Stimulated activated CD4-positive, alpha-beta T cell treated with anti-CD3 and anti-CD28 coated beads, Interleukin-1b, Interleukin-23, amount 100 ng/mL, for 4 hours (primary cell): ENCODE data around the gene EIF4G3.
"Not testable (repeated sequence)": the region's sequence is repeated elsewhere in the genome, so short reads cannot be mapped to it uniquely, and the experiment has no call there.

Source experiments
- DNase-seq, 2 donors: peaks; one replicate each; pipeline ENCODE4 v3.0.0-alpha.2; 2020; ENCODE audit warnings: low read depth in 2 of 2

Gene EIF4G3

DNA sequence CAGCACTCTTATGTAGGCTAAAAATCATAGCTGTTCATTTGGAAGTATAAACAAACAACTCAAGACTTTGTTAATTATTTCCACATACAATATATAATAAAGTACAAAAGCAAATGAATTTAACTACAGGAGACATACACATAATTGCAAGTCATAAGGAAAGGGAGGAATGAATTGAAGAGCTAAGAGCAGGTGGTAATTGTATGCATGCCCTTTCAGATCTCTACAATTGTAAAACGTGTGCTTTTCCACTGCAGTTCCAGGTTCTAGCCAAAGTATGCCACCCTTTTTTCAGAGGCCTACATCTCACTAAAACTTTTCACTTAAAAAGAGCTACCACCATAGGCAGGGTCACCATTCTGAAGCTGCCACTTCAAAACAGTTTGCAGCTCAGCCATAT, 346.8 kb downstream of the EIF4G3 start:
- no peak for DNase-seq

DNA sequence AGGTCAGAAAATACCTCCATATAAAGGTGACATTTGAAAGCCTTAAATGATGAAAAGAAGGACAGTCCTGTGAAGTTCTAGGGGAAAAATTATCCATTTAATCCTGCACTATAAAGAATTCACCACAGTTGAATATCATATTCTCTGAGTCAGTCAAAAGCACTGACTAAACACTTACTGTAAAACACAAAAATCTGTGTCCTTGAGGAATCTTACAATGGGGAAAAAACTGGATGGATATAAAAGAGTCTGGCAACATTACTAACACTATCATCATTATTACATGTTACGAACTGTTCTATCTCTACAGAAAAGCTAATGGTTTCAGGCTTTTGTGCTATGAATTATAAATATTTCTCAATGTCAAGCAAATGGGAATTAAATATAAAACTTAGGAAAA, 347.2 kb downstream of the EIF4G3 start:
- no peak for DNase-seq

DNA sequence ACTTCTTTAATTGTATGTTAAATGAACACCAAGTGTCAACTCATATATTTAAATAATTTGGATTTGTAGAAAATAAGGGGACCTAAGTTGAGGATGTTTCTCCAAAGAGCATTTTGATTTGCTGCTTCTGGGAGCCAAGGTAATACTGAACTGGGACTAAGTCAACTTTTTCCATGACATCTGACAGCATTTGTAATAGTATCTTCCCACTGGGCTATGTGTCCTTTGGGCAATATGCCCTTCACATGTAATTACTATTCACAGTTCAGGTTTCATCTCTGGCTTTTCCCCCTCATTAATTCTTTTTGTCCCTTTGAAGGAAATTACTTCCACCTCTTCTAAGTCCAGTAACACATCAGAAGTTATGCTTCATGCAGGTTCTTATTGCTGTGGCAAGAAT, 352.9 kb downstream of the EIF4G3 start:
- DNase-seq = no peak

DNA sequence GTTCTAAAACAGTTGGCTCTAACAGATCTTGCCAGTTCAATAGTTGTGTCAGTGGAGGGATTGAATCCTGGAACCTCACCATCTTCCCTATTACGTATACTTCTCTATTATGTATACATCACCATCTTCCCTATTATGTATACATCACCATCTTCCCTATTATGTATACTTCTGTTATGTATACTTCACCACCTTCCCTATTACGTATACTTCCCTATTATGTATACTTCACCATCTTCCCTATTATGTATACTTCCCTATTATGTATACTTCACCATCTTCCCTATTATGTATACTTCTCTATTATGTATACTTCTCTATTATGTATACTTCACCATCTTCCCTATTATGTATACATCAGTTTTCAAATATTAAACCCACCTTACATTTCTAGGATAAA, 355.2 kb downstream of the EIF4G3 start:
- no peak for DNase-seq

DNA sequence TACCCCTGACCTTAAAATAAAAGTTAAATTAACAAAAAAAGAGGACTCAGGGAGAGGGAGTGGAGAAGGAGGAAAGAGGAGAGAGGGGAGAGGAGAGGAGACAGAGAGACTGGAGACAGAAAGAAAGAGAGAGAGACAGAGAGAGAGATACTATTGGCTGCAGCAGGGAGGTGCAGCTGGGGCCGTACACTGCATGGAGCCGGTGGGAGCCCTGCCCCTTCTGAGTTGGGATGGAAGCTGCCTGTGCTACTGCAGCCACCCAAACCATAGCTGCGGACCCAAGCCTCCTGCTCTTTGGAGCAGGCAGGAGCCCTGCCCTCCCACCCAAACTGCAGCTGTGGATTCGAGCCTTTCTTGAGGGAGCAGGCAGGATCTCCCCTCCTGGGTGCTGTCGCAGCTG, 356.9 kb downstream of the EIF4G3 start:
- DNase-seq = no peak

DNA sequence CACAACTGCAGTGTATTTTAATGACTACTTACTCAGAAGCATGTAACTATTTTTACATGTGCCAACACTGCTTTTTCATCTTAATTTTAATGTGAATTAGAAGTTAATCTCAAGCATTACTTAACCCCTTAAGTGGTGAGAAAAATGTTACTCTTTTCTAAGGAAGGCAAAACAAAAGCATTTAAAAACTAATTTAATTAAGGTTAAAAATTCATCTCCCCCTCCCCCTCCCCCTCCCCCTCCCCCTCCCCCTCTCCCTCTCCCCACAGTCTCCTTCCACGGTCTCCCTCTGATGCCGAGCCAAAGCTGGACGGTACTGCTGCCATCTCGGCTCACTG, 362.2 kb downstream of the EIF4G3 start:
- no peak for DNase-seq

DNA sequence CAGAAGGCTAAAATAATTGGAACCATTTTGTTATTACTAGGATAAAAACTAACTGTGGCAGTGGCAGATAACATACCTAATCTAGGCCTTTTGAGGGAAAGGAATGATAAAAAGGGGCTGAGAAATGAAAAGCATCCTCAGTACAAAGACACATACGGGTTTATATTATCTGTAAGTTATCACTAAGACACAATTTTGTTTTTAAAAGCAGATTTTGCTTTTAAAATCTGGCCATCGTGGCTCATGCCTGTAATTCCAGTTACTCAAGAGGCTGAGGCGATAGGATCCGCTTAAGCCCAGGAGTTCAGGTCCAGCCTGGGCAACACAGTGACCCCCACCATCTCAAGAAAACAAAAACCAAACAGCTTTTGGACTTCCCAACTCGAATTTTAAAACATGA, 364.8 kb downstream of the EIF4G3 start:
- no peak for DNase-seq

DNA sequence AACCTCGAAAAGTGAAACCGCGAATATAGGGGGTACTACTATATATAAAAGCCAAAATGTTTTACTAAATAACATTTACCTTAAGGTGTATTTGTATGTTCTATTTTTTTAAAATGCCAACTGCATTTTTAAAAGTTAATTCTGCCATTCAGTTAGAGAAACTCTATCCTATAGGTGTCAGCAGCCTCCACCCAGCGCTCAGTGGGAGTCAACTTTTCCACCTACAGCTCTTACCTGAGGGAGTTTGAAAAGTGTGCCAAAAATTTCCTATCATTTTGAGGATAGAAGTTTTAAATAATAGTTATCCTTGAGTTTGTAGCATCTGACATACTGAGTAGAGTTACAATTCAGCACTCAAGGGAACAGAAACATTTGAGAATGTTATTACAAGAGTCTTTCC, 383.5 kb downstream of the EIF4G3 start:
- no peak for DNase-seq

DNA sequence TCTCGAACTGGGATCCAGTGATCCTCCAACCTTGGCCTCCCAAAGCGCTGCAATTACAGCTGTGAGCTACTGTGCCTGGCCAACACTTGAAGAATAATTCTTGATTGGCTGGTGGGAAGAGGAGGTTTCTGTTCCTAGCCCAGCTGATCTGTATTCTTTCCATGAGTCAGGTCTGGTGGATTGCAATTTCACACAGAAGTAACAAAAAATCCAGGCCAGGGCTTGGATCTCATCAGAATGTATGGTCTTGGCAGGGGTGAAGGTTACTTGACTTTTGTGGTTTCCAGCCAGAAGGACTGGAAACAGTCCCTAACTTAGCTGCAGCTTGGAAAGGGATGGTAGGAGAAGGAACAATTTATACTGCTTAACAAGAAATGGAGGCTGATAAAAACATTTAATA, 384.5 kb downstream of the EIF4G3 start:
- DNase-seq = no peak

DNA sequence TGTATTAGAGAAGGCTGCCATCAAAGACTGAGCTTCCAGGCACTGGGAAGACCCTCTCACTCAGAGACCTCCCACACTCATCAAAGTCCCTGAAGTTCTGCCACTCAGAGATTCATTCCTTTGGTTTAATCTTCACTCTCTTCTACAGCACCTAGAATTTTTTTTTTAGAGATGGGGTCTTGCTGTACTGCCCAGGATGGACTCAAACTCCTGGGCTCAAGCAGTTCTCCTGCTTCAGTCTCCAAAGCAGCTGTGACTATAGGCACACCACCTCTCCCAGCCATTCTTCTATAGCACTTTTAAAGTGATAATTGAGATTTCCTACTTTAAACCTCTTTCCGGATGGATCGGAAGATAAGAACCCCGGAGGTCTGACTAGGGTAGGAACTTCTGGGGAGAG, 385.9 kb downstream of the EIF4G3 start:
- no peak for DNase-seq

DNA sequence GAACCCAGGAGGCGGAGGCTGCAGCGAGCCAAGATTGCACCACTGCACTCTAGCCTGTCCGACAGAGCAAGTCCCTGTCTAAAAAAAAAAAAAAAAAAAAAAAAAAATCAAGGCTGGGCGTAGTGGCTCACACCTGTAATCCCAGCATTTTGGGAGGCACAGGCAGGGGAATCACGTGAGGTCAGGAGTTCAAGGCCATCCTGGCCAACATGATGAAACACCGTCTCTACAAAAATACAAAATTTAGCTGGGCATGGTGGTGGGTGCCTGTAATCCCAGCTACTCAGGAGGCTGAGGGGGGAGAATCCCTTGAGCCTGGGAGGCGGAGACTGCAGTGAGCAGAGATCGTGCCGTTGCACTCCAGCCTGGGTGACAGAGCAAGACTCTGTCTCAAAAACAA, 387.1 kb downstream of the EIF4G3 start:
- not testable (repeated sequence) for DNase-seq

DNA sequence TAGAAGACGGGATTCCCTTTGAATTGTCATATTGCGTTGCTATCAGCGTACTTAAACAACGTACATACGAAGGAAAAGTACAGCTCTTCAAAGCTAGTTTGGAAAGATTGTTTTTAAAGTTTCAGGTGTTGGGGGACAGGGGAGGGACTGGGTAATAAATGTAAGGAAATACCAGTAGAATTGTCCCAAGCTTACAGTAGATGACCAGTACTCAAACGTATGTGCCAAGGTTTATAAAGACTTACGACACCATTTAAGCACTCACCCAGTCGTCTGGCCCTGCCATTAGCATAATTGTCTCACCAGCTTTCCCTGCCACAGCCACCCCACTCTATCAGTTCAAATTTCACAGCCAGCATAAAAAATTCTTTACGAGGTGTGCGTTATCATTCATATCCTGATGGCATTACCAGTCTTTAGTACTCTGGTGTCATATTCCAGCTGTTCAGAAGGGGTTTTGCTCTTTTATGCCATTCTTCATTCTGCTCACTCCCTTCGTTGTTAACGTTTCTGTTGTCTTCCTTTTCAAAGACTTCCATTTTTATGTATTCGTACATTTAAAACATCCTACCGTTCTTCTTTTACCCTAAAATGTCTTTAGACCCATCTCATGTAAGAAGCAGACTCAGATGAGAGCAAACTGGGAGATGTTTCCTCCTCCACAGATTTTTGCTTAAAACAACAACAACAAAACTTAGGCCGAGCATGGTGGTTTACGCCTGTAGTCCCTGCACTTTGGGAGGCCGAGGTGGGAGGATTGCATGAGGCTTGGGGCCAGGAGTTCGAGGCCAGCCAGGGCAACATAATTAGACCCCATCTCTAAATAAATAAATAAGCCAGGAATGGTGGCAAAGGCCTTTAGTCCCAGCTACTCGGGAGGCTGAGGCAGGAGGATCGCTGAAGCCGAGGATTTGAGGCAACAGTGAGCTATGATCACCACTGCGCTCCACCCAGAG, 388.6 kb downstream of the EIF4G3 start:
- no peak for DNase-seq

DNA sequence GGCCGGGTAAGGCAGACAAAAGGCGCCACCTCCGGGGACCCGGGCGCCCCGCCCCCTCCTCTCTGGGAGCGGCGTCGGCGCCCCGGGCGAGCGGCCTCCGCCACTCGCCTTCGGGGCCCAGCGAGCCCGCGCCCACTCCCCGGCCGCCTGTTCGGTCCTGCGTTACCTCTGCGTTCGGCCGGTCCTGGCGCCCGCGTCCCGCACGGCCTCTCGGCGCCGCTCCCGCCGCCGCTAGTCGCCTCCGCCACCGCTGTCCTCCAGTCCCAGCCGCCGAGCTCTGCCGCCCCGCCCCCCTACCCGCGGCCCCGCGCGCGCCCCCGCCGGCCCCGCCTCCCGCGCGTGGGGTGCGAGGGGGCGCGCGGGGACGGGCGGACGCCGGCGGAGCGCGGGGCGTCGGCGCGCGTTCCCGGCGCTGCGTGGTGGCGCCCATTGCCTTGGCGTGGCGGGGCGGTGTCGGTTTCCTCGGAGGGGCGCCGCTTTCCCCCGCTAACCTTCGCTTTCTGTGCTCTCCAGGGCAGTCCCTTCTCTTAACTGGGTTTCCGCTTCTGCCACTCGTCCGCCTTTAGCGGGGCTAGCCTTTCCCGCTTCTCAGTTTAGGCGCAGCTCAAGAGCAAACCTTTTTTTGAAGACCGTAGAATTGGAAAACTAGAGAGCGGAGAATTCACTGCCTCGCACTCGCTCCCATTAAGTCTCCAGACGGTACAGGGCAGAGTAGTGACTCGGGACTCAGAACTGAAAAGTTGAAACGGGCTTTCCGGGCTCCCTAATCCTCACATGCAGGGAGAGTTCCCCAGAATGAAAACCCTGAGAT, 389.5 kb downstream of the EIF4G3 start, which contains the start of gene HP1BP3:
TSS of gene HP1BP3 (minus strand) at position 279 of the 811 bp plus-strand sequence. CDS start 6,867 bp downstream, outside the sequence.
- DNase-seq = peak; percentile 81

DNA sequence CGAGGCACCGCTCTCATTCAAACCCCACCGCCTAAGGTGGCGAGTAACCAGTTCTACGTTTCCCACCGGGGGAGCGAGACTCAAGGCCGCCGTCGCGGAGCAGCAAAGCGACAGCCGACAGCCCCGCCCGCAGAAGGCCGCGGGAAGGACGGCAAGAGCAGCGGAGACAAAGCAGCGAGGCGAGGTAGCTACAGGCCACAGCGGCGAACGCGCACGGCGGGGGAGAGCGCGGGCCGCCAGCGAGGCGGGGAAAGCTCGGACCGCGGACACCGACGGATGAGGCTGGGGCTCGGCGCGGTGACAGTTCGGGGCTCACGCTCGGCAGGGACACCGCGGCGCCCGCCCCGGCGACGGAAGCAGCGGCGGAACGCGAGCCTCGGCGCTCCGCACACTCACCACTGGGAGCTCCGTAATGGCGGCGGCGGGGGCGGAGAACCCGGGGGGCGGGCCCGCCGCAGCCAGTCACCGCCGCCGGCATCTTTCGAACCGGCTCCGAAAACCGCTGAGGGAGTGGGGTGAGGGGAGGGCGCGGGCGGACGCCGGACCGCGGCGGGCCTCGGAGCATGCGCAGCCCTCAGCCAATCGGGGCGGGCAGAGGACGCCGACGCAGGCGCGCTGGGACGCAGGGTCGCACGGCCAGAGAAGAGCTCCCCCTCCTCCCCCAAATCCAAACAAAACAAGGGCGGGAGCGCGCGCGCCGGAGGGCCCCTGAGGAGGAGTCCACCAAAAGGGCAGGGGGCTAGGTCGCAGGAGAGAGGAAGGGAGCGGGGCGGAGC, 390.3 kb downstream of the EIF4G3 start:
- DNase-seq = peak; percentile 94 to 96

DNA sequence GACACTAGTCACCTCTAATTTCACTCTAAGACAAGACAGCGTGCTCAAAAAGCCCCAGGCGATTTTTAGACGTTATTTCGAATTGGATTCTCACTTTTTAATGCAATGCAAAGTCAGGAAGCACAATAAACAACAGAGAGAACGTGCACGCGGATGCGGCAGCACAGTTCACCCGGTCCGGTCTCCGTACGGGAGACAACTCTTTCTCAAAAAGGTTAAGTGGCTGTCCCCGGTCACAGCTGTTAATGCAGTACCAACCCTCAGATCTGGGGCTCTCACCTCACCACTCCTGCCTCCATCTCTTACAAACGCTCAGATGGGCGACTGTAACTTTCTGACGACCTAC, 390.8 kb downstream of the EIF4G3 start:
- peak in 1 of 2 donors; percentile 5 for DNase-seq

DNA sequence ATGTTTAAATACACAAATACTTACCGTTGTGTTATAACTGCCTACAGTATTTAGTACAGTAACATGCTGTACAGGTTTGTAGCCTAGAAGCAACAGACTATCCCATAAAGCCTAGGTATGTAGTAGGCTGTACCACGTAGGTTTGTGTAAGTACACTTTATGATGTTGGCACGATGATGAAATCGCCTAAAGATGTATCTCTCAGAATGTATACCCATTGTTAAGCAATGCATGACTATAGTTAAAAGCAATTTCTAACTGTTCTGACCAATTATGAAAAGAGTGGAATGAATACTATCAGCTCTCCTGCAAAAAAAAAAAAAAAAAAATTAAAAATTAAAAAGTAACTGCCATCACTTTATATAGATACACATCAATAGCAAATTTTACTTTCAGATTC, 401.0 kb downstream of the EIF4G3 start:
- no peak for DNase-seq

DNA sequence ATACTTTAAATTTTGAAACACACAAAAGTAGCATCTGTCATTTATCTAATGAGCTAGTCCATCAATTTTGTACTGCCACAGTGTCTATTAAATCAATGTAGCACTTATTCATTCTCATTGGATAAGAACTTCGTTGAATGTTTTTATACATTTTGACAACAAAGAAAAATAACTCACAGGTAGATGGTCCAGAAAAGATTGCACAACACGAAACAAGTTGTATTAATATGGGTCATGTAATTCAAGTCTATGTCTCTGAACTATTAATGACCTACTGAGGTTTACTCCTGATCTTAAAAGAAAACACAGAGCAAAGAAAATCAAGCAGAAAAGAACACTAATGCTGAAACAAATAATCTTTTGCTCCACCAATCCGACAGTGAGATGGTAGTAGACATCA, 404.9 kb downstream of the EIF4G3 start:
- no peak for DNase-seq

DNA sequence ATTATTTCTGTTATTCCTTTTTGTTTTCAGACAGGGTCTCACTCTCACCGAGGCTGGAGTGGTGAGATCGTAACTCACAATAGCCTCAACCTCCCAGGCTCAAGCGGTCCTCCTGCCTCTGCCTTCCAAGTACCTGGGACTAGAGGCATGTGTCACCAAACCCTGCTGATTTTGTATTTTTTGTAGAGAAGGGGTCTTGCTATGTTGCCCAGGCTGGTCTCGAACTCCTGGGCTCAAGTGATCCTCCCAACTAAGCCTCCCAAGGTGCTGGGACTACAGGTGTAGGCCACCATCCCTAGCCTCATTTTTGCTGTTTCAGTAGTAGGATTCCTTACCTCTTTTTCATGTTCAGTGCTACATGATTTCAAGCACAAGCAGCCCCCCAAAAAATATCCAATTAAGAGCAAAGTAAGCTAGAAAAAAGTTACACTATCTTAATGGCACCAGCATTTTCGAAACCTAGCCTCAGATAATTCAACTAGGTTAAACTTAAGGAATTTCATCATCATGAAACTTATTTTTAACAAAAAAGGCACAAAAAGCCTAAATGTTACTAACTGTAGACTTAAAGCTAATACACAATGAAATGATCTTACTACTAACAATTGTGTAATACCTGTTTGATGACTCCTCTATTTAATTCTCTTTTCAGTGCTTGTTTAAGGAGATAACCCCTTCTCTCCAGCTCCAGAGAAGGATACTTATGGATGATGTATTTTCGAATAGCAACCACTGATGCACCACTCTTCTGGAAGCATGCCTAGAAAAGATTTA, 406.2 kb downstream of the EIF4G3 start:
- no peak for DNase-seq

DNA sequence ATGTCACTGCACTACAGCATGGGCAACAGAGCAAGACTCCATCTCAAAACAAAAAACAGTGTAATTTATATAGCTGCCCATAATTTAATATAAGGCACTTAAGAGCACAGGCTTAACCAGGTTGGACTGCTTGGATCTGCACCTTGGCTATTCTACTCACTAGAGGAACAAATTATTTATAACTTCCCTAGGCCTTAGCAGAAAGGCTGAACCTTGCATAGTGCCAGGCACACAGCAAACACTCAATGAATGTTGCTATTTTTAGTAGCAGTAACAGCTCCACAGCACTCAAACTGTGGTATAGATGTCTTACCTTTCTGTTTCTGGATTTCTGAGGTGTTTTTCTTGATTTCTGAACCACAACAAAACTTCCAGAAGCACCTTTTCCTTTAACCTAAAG, 409.4 kb downstream of the EIF4G3 start:
- DNase-seq = no peak

DNA sequence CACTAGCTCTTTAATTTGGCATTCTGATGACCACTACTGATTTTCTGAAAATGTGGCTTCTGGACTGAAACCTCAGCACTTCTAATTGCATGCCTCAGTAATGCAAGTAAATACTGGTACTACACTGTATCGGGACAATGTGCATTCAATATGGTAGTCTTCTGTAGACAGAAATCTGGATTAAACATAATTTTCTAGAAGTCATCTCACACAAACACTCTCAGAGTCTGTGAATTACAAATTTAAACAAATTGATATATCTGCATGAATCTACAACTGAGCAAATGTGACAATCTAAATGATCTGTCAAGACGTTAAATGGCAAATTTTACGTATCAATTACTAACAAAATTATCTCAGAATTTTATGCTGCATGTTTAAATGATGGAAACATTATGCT, 413.3 kb downstream of the EIF4G3 start:
- DNase-seq = no peak

DNA sequence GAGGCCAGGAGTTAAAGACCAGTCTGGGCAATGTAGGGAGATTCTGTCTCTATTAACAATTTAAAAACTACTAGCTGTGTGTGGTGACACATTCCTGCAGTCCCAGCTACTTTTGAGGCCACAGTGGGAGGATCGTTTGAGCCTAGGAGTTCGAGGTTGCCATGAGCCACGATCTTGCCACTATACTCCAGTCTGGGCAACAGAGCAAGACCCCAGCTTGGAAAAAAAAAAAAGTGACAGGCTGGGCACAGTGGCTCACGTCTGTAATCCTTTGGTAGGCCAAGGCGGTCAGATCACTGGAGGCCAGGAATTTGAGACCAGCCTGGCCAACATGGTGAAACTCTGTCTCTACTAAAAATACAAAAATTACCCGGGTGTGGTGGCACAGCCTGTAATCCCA, 416.4 kb downstream of the EIF4G3 start:
- no peak for DNase-seq
